Smooth muscle cell (in vitro differentiated cells): ENCODE results near the gene NAB1. TPM values are rescaled to one million over a fixed set of nuclear protein-coding genes. Genes with fewer than 3 reads are reported as not detected.

ENCODE experiments used
- DNase-seq: peaks from one replicate; lab custom pipeline; 2025; ENCODE audit not compliant: unreplicated experiment; lab: John Stamatoyannopoulos, UW
- H2AFZ ChIP-seq: fragments of 200-600 bp; sonication (generic); 2 replicates; pipeline ENCODE4 v1.6.0; 2016; ENCODE audit warnings: antibody characterized with exemption, low read depth, mild to moderate bottlenecking
- H3F3A ChIP-seq: fragments of 200-600 bp; sonication (generic); 2 replicates; pipeline ENCODE4 v1.6.0; 2017; ENCODE audit warnings: antibody characterized with exemption, low read depth
- H3K27ac ChIP-seq: fragments of 200-600 bp; sonication (generic); 2 replicates; pipeline ENCODE4 v1.5.1; 2016; ENCODE audit warnings: low read depth, mild to moderate bottlenecking
- H3K27me3 ChIP-seq: fragments of 200-600 bp; sonication (generic); 2 replicates; pipeline ENCODE4 v1.6.1; 2016; ENCODE audit warnings: low read depth, mild to moderate bottlenecking
- H3K36me3 ChIP-seq: fragments of 200-600 bp; sonication (generic); 2 replicates; pipeline ENCODE4 v1.5.1; 2016; ENCODE audit warnings: low read depth
- H3K4me1 ChIP-seq: fragments of 200-600 bp; sonication (generic); 2 replicates; pipeline ENCODE4 v1.5.1; 2016; ENCODE audit warnings: low read depth
- H3K4me2 ChIP-seq: fragments of 200-600 bp; sonication (generic); 2 replicates; pipeline ENCODE4 v1.6.0; 2016; ENCODE audit warnings: mild to moderate bottlenecking
- H3K4me3 ChIP-seq: fragments of 200-600 bp; sonication (generic); 2 replicates; pipeline ENCODE4 v1.5.1; 2016; ENCODE audit warnings: mild to moderate bottlenecking
- H3K79me2 ChIP-seq: fragments of 200-600 bp; sonication (generic); 2 replicates; pipeline ENCODE4 v1.6.0; 2016; ENCODE audit warnings: low read depth, mild to moderate bottlenecking
- H3K9ac ChIP-seq: fragments of 200-600 bp; sonication (generic); 2 replicates; pipeline ENCODE4 v1.6.0; 2016; ENCODE audit warnings: low read depth
- H3K9me3 ChIP-seq: fragments of 200-600 bp; sonication (generic); replicated peaks from 2 replicates; pipeline ENCODE4 v1.5.1; 2016; ENCODE audit warnings: low read depth
- H4K20me1 ChIP-seq: fragments of 200-600 bp; sonication (generic); 2 replicates; pipeline ENCODE4 v1.6.0; 2016; ENCODE audit warnings: low read depth
- CTCF ChIP-seq: fragments of 200-600 bp; sonication (generic); IDR thresholded peaks from 2 replicates; pipeline ENCODE4 v1.5.1; 2017; ENCODE audit warnings: borderline replicate concordance, mild to moderate bottlenecking, antibody characterized with exemption; ENCODE audit not compliant: insufficient read depth, poor library complexity, severe bottlenecking
- WGBS: methylation state at CpG from one replicate; pipeline ENCODE4 v1.1.7; 2016; ENCODE audit warnings: low lambda C conversion rate; 5-methylcytosine and 5-hydroxymethylcytosine counted together
- polyA plus RNA-seq: library from polyadenylated mRNA; unstranded; fragments of >200 nt; fragmentation: Nextera tagmentation; extraction: Ambion mirVana; gene quantifications from 2 replicates; pipeline ENCODE4 v1.2.1, GENCODE V29; 2016
- total RNA-seq: library from RNA; depleted of rRNA; stranded (reverse); fragments of >200 nt; gene quantifications from 2 replicates; pipeline ENCODE4 v1.2.3, GENCODE V29; 2014

NAB1 gene
- total and polyA plus RNA-seq, 2 experiments from 2014 or later, result 4.4 to 31.4 TPM

DNA sequence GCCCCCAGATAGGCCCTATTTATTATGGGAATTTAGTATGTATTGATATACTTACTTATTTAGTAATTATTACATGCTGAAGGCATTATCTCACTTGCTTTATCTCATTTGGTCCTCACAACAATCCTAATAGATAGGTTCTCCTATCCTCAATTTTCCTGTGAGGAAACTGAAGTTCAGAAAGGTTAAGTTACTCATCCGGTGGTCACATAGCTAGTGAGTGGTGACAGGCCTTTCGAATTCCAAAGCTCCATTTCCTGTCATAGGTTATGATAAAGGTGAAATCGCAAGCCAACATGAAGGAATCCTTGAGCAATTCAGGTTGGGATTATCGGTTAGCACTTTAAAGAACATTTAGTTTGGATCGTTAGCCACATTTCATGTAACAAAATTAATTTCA lies 33.3 kb downstream of the NAB1 start:
- no peak overlapping the region for H3K27ac ChIP-seq
- WGBS, result 91% methylated on average over 5 of the region's 5 CpGs
- peaks cover 3% of the 10 kb centered on the region for H3F3A ChIP-seq
- no peaks in the 10 kb centered on the region for H3K27me3 ChIP-seq
- no peak overlapping the region for H3K9ac ChIP-seq
- H3K4me1 ChIP-seq, result peaks cover 8% of the 10 kb centered on the region
- H3K4me3 ChIP-seq, result no peak overlapping the region
- peaks cover 3% of the 10 kb centered on the region for H4K20me1 ChIP-seq
- H3K36me3 ChIP-seq, result peaks cover 14% of the 10 kb centered on the region
- H3K79me2 ChIP-seq, result peaks cover 11% of the 10 kb centered on the region
- no peak overlapping the region for H3K4me2 ChIP-seq
- DNase-seq, result no peak
- H2AFZ ChIP-seq, result no peak overlapping the region
- H3K9me3 ChIP-seq, result no peaks in the 10 kb centered on the region
- TF ChIP-seq CTCF, result no peak

DNA sequence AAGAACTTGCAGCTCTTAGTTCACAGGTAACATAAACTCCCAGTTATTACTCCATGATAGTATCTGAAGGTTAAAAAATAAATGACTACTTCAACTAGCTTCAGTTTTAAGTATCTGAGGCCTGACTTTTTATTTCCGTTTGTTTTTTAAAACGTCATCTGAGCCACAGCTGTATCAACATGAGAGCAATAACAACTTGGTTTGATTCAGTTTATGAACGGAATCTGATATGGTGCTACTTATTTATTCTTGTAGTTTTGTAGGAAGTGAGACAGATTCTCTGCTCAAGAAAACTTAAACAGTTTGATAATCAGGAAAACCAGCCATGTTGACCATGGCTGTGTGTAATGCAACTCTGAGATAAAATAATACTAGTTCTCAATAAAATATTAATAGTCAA lies 34.9 kb downstream of the NAB1 start:
- no peak overlapping the region for H3K4me2 ChIP-seq
- WGBS, result 97% methylated on average over 3 of the region's 3 CpGs
- DNase-seq, result no peak

DNA sequence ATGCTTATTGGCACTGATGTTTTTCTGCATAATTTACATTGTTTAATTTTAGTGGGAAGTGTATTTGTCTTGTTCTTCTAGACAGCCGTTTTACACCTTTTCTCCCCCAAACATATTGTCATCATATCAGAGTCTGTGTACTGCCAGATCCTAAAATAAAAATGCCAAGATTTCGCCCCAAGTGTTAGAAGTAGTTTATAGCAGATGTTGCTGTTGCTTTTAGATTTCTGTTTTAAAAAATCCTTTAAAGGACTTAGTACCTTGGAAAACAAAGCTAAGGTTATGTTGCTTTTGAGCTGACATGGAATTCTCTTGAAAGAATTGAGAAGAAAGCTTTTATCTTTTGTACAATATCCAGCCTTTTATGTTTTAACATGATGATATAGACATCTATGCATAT lies 36.0 kb downstream of the NAB1 start:
- H3K9ac ChIP-seq, result no peak overlapping the region
- H3K4me3 ChIP-seq, result no peak overlapping the region
- H4K20me1 ChIP-seq, result no peaks in the 10 kb centered on the region
- peaks cover 21% of the 10 kb centered on the region for H3K36me3 ChIP-seq
- no peak overlapping the region for H3K27ac ChIP-seq
- no peaks in the 10 kb centered on the region for H3K4me1 ChIP-seq
- H3K79me2 ChIP-seq, result peaks cover 11% of the 10 kb centered on the region
- no peak for DNase-seq
- no peak for TF ChIP-seq CTCF
- no peaks in the 10 kb centered on the region for H3K27me3 ChIP-seq
- H3F3A ChIP-seq, result no peaks in the 10 kb centered on the region
- H3K4me2 ChIP-seq, result no peak overlapping the region
- H3K9me3 ChIP-seq, result no peaks in the 10 kb centered on the region
- 94% methylated on average over 2 of the region's 2 CpGs for WGBS
- H2AFZ ChIP-seq, result no peak overlapping the region

More for the DNA sequence above, 34.9 kb downstream of the NAB1 start:
- H3K4me3 ChIP-seq, result no peak overlapping the region
- H3F3A ChIP-seq, result peaks cover under 1% of the 10 kb centered on the region
- peaks cover under 1% of the 10 kb centered on the region for H3K4me1 ChIP-seq
- no peak overlapping the region for H3K9ac ChIP-seq
- H3K79me2 ChIP-seq, result peaks cover 11% of the 10 kb centered on the region
- H3K36me3 ChIP-seq, result peaks cover 21% of the 10 kb centered on the region
- H3K9me3 ChIP-seq, result no peaks in the 10 kb centered on the region
- H2AFZ ChIP-seq, result no peak overlapping the region
- no peaks in the 10 kb centered on the region for H3K27me3 ChIP-seq
- no peak overlapping the region for H3K27ac ChIP-seq
- H4K20me1 ChIP-seq, result peaks cover 3% of the 10 kb centered on the region
- TF ChIP-seq CTCF, result no peak

DNA sequence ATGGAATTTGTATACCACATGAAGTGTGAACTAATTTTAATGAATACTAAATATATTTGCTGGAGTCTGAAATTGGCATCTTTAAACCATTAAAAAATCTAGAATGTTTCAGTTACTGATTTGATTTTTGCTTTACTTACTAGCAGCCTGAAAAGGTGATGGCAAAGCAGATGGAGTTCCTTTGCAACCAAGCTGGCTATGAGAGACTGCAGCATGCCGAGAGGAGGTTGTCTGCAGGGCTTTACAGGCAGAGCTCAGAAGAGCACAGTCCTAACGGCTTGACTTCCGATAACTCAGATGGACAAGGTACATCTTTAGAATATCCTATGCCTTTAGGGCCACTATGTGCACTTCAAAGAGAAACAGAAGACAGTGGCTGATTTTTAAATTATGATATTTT lies 36.5 kb downstream of the NAB1 start:
- Histone ChIP-seq H3K9ac (no peak overlapping the region), H3K4me1 (no peaks in the 10 kb centered on the region), H3K4me3 (no peak overlapping the region), H3K79me2 (peaks cover 11% of the 10 kb centered on the region), H3K4me2 (no peak overlapping the region), H4K20me1 (no peaks in the 10 kb centered on the region), H3K27me3 (no peaks in the 10 kb centered on the region), H2AFZ (no peak overlapping the region), H3F3A (no peaks in the 10 kb centered on the region), H3K36me3 (peaks cover 25% of the 10 kb centered on the region), H3K27ac (no peak overlapping the region), H3K9me3 (no peaks in the 10 kb centered on the region)
- WGBS, result 96% methylated on average over 3 of the region's 3 CpGs
- TF ChIP-seq CTCF, result no peak
- no peak for DNase-seq
